ENCODE data around the gene NDUFS3.
A peak's percentile ranks its signal among the peaks of the same experiment; 100 is the strongest.
"Not testable (repeated sequence)": the region's sequence is repeated elsewhere in the genome, so short reads cannot be mapped to it uniquely, and the experiment has no call there.

Gene NDUFS3

GRCh38 chr11:47553406-47553743 is 25.5 kb upstream of the NDUFS3 start:
- intact Hi-C loops (cut with DNase I): loop anchor here (1.0 to 10.0 kb wide), 4 partner anchors 25 to 211 kb away; partner anchors contain the start of genes FNBP4, KBTBD4 and SLC39A13
- no peak for DNase-seq

DNA sequence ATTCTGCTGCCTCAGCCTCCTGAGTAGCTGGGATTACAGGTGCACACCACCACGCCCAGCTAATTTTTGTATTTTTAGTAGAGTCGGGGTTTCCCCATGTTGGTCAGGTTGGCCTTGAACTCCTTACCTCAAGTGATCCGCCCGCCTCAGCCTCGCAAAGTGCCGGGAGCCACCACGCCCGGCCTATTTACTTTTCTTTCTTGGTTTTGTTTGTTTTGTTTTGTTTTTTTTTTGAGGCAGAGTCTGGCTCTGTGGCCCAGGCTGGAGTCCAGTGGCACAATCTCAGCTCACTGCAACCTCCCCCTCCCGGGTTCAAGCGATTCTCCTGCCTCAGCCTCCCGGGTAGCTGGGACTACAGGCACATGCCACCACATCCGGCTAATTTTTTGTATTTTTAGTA is 21.9 kb upstream of the NDUFS3 start:
- intact Hi-C loops (cut with DNase I): loop anchor here (10.0 kb wide), 1 partner anchor 208 kb away; the partner anchor contains the start of gene FNBP4
- DNase-seq: peak in 1 of 10 donors; percentile 46

GRCh38 chr11:47558695-47559094 is 20.2 kb upstream of the NDUFS3 start:
- intact Hi-C loops (cut with DNase I): loop anchor here (10.0 kb wide), 1 partner anchor 206 kb away; the partner anchor contains the start of gene FNBP4

DNA sequence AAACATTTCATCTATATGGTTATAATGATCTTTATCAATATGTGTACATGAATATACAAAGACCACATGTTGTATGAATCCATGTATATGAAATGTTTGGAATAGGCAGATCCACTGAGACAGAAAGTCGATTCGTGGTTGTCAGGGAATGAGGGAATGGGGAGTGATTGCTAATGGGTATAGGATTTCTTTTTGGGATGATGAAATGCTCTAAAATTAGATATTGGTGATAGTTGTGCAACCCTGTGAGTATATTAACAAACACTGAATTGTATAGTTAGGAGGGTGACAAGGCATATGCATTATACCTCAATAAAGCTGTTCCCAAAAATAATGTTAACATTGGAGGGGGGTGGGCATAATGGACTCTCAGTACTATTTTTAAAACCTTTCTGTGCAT is 18.4 kb upstream of the NDUFS3 start:
- intact Hi-C loops (cut with DNase I): no loop called here

More at GRCh38 chr11:47558695-47559094, 20.2 kb upstream of the NDUFS3 start:
- DNase-seq: no peak

GRCh38 chr11:47562393-47562792 is 16.5 kb upstream of the NDUFS3 start:
- DNase-seq; intact Hi-C loops (cut with DNase I): not testable (repeated sequence)

More for the DNA sequence above, 18.4 kb upstream of the NDUFS3 start:
- no peak for DNase-seq

DNA sequence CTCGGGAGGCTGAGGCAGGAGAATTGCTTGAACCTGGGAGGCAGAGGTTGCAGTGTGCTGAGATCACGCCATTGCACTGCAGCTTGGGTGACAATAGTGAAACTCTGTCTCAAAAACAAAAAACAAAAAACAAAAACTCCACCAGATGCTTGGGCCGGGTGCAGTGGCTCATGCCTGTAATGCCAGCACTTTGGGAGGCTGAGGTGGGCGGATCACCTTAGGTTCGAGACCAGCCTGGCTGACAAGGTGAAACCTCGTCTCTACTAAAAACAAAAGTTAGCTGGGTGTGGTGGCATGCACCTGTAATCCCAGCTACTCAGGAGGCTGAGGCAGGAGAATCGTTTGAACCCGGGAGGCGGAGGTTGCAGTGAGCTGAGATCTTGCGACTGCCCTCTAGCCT is 14.5 kb upstream of the NDUFS3 start:
- DNase-seq: peak in 1 of 10 donors; percentile 15
- intact Hi-C loops (cut with DNase I): not testable (repeated sequence)

- DNase-seq: peak in 1 of 10 donors; percentile 60
- intact Hi-C loops (cut with DNase I): no loop called here
Measured at GRCh38 chr11:47564933-47565339, 13.9 kb upstream of the NDUFS3 start.

- intact Hi-C loops (cut with DNase I): no loop called here
- DNase-seq: peak in 9 of 10 donors; percentile 45 to 94 (median 66)
Measured at GRCh38 chr11:47565340-47566148, 13.3 kb upstream of the NDUFS3 start, which contains the start of gene PTPMT1. Gene PTPMT1 (plus strand): TSS chr11:47565599. CDS start chr11:47565623, 24 bp downstream.

- intact Hi-C loops (cut with DNase I): no loop called here
- peak in 2 of 10 donors; percentile 39 to 70 for DNase-seq
Measured at GRCh38 chr11:47566149-47566698, 12.7 kb upstream of the NDUFS3 start.

DNA sequence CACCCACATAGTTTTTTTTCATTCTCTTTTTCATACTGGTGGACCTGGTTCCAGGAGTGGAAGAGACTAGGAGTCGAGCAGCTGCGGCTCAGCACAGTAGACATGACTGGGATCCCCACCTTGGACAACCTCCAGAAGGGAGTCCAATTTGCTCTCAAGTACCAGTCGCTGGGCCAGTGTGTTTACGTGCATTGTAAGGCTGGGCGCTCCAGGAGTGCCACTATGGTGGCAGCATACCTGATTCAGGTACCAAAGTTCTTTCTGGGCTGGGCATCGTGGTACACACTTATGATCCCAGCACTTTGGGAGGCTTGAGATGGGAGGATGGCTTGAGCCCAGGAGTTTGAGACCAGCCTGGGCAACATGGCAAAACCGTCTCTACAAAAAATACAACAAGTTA is 9.2 kb upstream of the NDUFS3 start:
- intact Hi-C loops (cut with DNase I): loop anchor here (10.0 kb wide), 1 partner anchor 145 kb away; the partner anchor contains the start of gene PSMC3
- peak in 2 of 10 donors; percentile 31 to 53 for DNase-seq

- intact Hi-C loops (cut with DNase I): loop anchor here (10.0 kb wide), 1 partner anchor 146 kb away; the partner anchor contains the start of gene PSMC3
Measured at GRCh38 chr11:47570651-47571356, 8.1 kb upstream of the NDUFS3 start.

DNA sequence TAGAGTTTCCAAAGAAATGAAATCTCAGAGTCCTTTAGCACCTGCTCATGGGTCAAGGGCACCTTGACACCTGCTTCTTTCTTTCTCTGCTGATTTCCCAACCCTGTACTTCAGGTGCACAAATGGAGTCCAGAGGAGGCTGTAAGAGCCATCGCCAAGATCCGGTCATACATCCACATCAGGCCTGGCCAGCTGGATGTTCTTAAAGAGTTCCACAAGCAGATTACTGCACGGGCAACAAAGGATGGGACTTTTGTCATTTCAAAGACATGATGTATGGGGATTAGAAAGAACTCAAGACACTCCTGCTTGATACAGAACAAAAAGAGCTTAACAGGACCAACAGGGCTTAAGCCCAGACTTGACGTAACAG is 7.5 kb upstream of the NDUFS3 start:
- intact Hi-C loops (cut with DNase I): loop anchor here (10.0 kb wide), 1 partner anchor 147 kb away; the partner anchor contains the start of gene PSMC3
- DNase-seq: peak in 1 of 10 donors; percentile 32

More at GRCh38 chr11:47570651-47571356, 8.1 kb upstream of the NDUFS3 start:
- peak in 1 of 10 donors; percentile 3 for DNase-seq

DNA sequence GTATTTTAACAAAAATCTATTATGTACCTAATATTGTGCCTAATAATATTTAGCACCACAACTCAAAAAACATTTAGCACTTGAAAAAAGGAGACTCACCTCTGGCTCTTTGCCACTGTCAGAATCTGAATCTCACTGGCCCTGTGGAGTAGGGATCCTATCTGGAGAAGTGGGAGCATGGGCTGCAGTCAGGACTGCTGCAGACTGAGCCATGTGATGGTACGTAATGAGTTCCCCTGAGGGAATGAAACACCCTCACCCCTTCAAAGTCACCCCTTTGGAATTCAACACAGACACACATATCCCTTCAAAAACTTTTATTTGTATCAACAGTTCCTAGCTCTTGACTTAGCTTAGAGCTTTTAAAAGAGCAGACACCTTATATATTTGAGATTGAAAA is 7.0 kb upstream of the NDUFS3 start:
- peak in 1 of 10 donors; percentile 4 for DNase-seq
- intact Hi-C loops (cut with DNase I): loop anchor here (10.0 kb wide), 1 partner anchor 147 kb away; the partner anchor contains the start of gene PSMC3

DNA sequence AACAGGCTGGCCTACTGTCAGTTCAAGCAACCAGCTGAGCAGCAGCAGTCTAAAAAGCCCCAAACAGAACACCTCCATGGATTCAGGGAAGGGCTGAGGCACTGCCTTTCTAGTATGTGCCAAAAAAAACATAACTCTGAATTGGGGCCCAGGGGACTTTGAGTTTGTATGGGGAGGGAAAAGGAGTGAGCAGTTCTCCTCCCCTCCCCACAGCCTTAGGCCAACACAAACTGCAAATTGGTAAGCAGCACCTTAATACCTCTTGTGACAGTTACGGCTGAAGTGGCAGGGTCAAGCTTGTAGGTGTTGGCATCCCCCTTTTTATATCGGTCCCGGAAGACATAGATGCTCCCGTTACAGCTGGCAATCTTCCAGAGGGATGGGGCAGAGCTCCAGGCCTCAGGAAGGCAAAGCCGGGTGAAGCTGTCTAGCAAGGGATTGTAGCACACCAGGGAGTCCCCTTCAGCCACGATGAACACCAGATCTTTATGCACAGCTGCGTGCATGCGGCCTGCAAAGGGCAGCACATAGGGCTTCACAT is 6.1 kb upstream of the NDUFS3 start:
- intact Hi-C loops (cut with DNase I): loop anchor here (10.0 kb wide), 1 partner anchor 148 kb away; the partner anchor contains the start of gene PSMC3
- DNase-seq: peak in 3 of 10 donors; percentile 17 to 33 (median 33)

DNA sequence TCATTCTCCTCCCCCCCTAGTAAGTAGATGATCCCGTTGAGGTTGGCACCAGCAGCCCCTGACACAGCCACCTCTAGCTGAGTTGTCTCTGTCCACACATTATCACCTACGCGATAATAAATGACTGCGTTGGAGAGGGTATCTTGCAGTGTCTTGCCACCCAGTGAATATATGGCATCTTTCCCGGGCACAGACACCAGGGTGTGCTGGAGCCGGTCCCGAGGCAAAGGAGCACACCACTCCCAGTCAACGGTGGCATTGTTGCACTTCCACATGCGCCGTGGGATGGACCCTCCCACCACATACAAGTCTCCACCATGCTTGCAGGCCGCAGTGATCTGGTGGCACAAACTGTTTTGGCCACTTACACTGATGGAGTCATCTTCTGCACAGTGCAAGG is 5.6 kb upstream of the NDUFS3 start:
- intact Hi-C loops (cut with DNase I): loop anchor here (10.0 kb wide), 1 partner anchor 149 kb away; the partner anchor contains the start of gene PSMC3
- peak in 7 of 10 donors; percentile 41 to 93 (median 59) for DNase-seq

GRCh38 chr11:47577460-47578041 is 1.3 kb upstream of the NDUFS3 start:
- intact Hi-C loops (cut with DNase I): loop anchor here (1.0 to 10.0 kb wide), 3 partner anchors 24 to 153 kb away; partner anchors contain the start of genes CELF1, MTCH2 and PSMC3
- DNase-seq: peak in 2 of 10 donors; percentile 66 to 68

DNA sequence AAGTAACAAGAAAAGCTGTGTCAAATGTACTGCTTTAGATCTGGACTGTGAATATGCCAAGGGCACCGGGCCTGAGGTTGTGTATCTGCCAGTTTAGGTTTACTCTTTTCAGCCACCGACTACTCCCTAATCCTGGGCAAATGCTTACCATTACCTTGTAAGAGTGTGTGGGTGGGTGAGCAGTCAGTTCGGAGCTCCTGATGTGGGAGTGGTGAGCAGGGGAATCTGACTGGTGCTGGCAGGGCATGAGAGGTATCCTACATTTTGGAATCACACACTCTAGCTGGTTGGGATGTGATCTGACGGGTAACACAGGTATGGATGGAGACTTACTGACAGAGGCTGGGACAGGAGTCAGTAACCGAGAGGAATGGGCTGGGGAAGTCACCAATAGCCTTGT is 5.0 kb downstream of the NDUFS3 start:
- intact Hi-C loops (cut with DNase I): no loop called here
- peak in 1 of 10 donors; percentile 75 for DNase-seq

GRCh38 chr11:47586098-47586855 is 7.4 kb downstream of the NDUFS3 start, which contains the start of gene FAM180B:
Gene FAM180B (plus strand): TSS chr11:47586678. CDS start chr11:47586769, 91 bp downstream.
- DNase-seq: peak in 1 of 10 donors; percentile 72
- intact Hi-C loops (cut with DNase I): no loop called here
